Nephron (organoid): ENCODE results near the gene CDKL1.
A peak's percentile ranks its signal among the peaks of the same experiment; 100 is the strongest.

Experiments
- H3K27ac Mint-ChIP-seq, 3 experiments: 2 replicates each; pipeline ENCODE4 v1.8.0; 2020; ENCODE audit warnings: mixed read lengths in 3 of 3, mild to moderate bottlenecking in 2 of 3, moderate library complexity in 1 of 3
- H3K27me3 Mint-ChIP-seq: 2 replicates; pipeline ENCODE4 v1.8.0; 2021; ENCODE audit warnings: low read depth, mild to moderate bottlenecking, moderate library complexity, mixed read lengths
- H3K36me3 Mint-ChIP-seq: 2 replicates; pipeline ENCODE4 v1.8.0; 2020; ENCODE audit warnings: low read depth, mixed read lengths
- H3K4me1 Mint-ChIP-seq: 2 replicates; pipeline ENCODE4 v1.8.0; 2020; ENCODE audit warnings: mixed read lengths
- H3K4me3 Mint-ChIP-seq, 3 experiments: 2 replicates each; pipeline ENCODE4 v1.8.0; 2020; ENCODE audit warnings: mild to moderate bottlenecking in 3 of 3, mixed read lengths in 3 of 3, moderate library complexity in 2 of 3
- H3K9me3 Mint-ChIP-seq: 2 replicates; pipeline ENCODE4 v1.8.0; 2020; ENCODE audit warnings: mixed read lengths
- CTCF ChIP-seq, 3 experiments: fragments of 200-600 bp; sonication (generic); IDR thresholded peaks; one replicate each; pipeline ENCODE4 v1.5.0; 2021; ENCODE audit warnings: antibody characterized with exemption in 3 of 3; ENCODE audit not compliant: unreplicated experiment in 3 of 3

The CDKL1 gene

GRCh38 chr14:50383618-50384225 lies 13.0 kb downstream of the CDKL1 start:
- no peak for TF ChIP-seq CTCF (IDR thresholded peaks at IDR 0.05; ENCODE audit: unreplicated experiment in 3 of 3)
- H3K36me3 Mint-ChIP-seq: no peaks in the 10 kb centered on the region
- H3K9me3 Mint-ChIP-seq: no peaks in the 10 kb centered on the region
- H3K27ac Mint-ChIP-seq: peak overlapping the region in 2 of 3 experiments; percentile 42 to 62
- no peak overlapping the region for H3K4me3 Mint-ChIP-seq
- no peaks in the 10 kb centered on the region for H3K27me3 Mint-ChIP-seq
- peaks cover 12% of the 10 kb centered on the region for H3K4me1 Mint-ChIP-seq

GRCh38 chr14:50381823-50382287 lies 14.8 kb downstream of the CDKL1 start:
- peak overlapping the region; percentile 37 to 80 (median 64) for H3K27ac Mint-ChIP-seq
- H3K9me3 Mint-ChIP-seq: no peaks in the 10 kb centered on the region
- no peak overlapping the region for H3K4me3 Mint-ChIP-seq
- H3K27me3 Mint-ChIP-seq: no peaks in the 10 kb centered on the region
- peaks cover 8% of the 10 kb centered on the region for H3K4me1 Mint-ChIP-seq
- no peak for TF ChIP-seq CTCF (IDR thresholded peaks at IDR 0.05; ENCODE audit: unreplicated experiment in 3 of 3)
- H3K36me3 Mint-ChIP-seq: no peaks in the 10 kb centered on the region

GRCh38 chr14:50381008-50381407 lies 15.7 kb downstream of the CDKL1 start:
- no peak for TF ChIP-seq CTCF (IDR thresholded peaks at IDR 0.05; ENCODE audit: unreplicated experiment in 3 of 3)
- H3K4me1 Mint-ChIP-seq: peaks cover 8% of the 10 kb centered on the region
- H3K9me3 Mint-ChIP-seq: no peaks in the 10 kb centered on the region
- peak overlapping the region in 1 of 3 experiments; percentile 80 for H3K27ac Mint-ChIP-seq
- H3K36me3 Mint-ChIP-seq: no peaks in the 10 kb centered on the region
- H3K27me3 Mint-ChIP-seq: no peaks in the 10 kb centered on the region
- no peak overlapping the region for H3K4me3 Mint-ChIP-seq

- Mint-ChIP-seq H3K27ac (no peak overlapping the region), H3K4me3 (no peak overlapping the region), H3K36me3 (no peaks in the 10 kb centered on the region), H3K4me1 (peaks cover 8% of the 10 kb centered on the region), H3K9me3 (no peaks in the 10 kb centered on the region), H3K27me3 (no peaks in the 10 kb centered on the region)
- TF ChIP-seq CTCF (IDR thresholded peaks at IDR 0.05; ENCODE audit: unreplicated experiment in 3 of 3): no peak
Measured at GRCh38 chr14:50380455-50380854, 16.2 kb downstream of the CDKL1 start.

- Mint-ChIP-seq H3K27me3 (no peaks in the 10 kb centered on the region), H3K36me3 (no peaks in the 10 kb centered on the region), H3K9me3 (no peaks in the 10 kb centered on the region), H3K4me3 (no peak overlapping the region), H3K27ac (no peak overlapping the region), H3K4me1 (peaks cover 8% of the 10 kb centered on the region)
- no peak for TF ChIP-seq CTCF (IDR thresholded peaks at IDR 0.05; ENCODE audit: unreplicated experiment in 3 of 3)
Measured at GRCh38 chr14:50379563-50379962, 17.1 kb downstream of the CDKL1 start.

GRCh38 chr14:50377550-50378085 lies 19.1 kb downstream of the CDKL1 start:
- no peak overlapping the region for H3K4me3 Mint-ChIP-seq
- no peaks in the 10 kb centered on the region for H3K36me3 Mint-ChIP-seq
- no peak for TF ChIP-seq CTCF (IDR thresholded peaks at IDR 0.05; ENCODE audit: unreplicated experiment in 3 of 3)
- no peaks in the 10 kb centered on the region for H3K27me3 Mint-ChIP-seq
- no peaks in the 10 kb centered on the region for H3K4me1 Mint-ChIP-seq
- H3K9me3 Mint-ChIP-seq: no peaks in the 10 kb centered on the region
- peak overlapping the region in 1 of 3 experiments; percentile 56 for H3K27ac Mint-ChIP-seq
